ENCODE data around the gene HSPB7.
"Not testable (repeated sequence)": the region's sequence is repeated elsewhere in the genome, so short reads cannot be mapped to it uniquely, and the experiment has no call there.

Gene HSPB7

GRCh38 chr1:16017461-16018303 lies at the start of gene HSPB7:
HSPB7 (minus strand) TSS chr1:16018043; CDS start chr1:16017963, 80 bp downstream.
- Mint-ChIP-seq H3K9me3 (no peaks in the 10 kb centered on the region), H3K36me3 (ENCODE audit: low read depth) (no peaks in the 10 kb centered on the region), H3K4me1 (ENCODE audit: low read depth) (peaks cover 14% of the 10 kb centered on the region), H3K4me3 (no peak within 1 kb of the TSS), H3K27me3 (no peaks in the 10 kb centered on the region), H3K27ac (no peak within 1 kb of the TSS)

- Mint-ChIP-seq H3K27ac (no peak overlapping the region), H3K4me1 (ENCODE audit: low read depth) (peaks cover 4% of the 10 kb centered on the region), H3K4me3 (no peak overlapping the region), H3K36me3 (ENCODE audit: low read depth) (no peaks in the 10 kb centered on the region), H3K9me3 (no peaks in the 10 kb centered on the region), H3K27me3 (peaks cover 21% of the 10 kb centered on the region)
Measured at GRCh38 chr1:16067127-16067768, 49.4 kb upstream of the HSPB7 start.

GRCh38 chr1:16066245-16066644 lies 48.4 kb upstream of the HSPB7 start:
- no peaks in the 10 kb centered on the region for H3K36me3 Mint-ChIP-seq (ENCODE audit: low read depth)
- no peaks in the 10 kb centered on the region for H3K9me3 Mint-ChIP-seq
- H3K27me3 Mint-ChIP-seq = peaks cover 15% of the 10 kb centered on the region
- no peak overlapping the region for H3K27ac Mint-ChIP-seq
- no peak overlapping the region for H3K4me3 Mint-ChIP-seq
- peaks cover 4% of the 10 kb centered on the region for H3K4me1 Mint-ChIP-seq (ENCODE audit: low read depth)

DNA sequence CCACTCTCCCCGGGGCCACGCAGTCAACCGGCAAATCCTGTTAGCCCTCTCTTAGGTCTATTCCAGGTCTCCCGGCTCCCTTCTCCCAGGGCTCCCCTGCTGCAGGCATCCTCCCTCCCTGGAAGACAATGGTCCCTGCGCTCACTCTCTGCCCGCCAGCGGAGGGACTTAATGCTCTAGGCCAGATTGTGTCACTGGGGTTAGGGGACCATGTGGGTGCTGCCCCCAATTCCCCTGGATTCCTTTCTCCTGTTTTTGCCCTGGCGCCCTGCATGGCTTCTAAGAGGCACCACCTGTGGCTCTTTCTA lies 47.4 kb upstream of the HSPB7 start:
- Mint-ChIP-seq H3K9me3 (no peaks in the 10 kb centered on the region), H3K4me1 (ENCODE audit: low read depth) (peaks cover 3% of the 10 kb centered on the region), H3K27ac (no peak overlapping the region), H3K36me3 (ENCODE audit: low read depth) (no peaks in the 10 kb centered on the region), H3K27me3 (peaks cover 13% of the 10 kb centered on the region), H3K4me3 (no peak overlapping the region)

GRCh38 chr1:16064536-16065268 lies 46.9 kb upstream of the HSPB7 start:
- no peaks in the 10 kb centered on the region for H3K9me3 Mint-ChIP-seq
- H3K27ac Mint-ChIP-seq = no peak overlapping the region
- no peaks in the 10 kb centered on the region for H3K36me3 Mint-ChIP-seq (ENCODE audit: low read depth)
- H3K4me3 Mint-ChIP-seq = no peak overlapping the region
- H3K4me1 Mint-ChIP-seq (ENCODE audit: low read depth) = no peaks in the 10 kb centered on the region
- H3K27me3 Mint-ChIP-seq = peaks cover 13% of the 10 kb centered on the region

GRCh38 chr1:16063921-16064320 lies 46.1 kb upstream of the HSPB7 start:
- Mint-ChIP-seq H3K4me3 (no peak overlapping the region), H3K9me3 (no peaks in the 10 kb centered on the region), H3K27ac (no peak overlapping the region), H3K4me1 (ENCODE audit: low read depth) (no peaks in the 10 kb centered on the region), H3K27me3 (peaks cover 13% of the 10 kb centered on the region), H3K36me3 (ENCODE audit: low read depth) (no peaks in the 10 kb centered on the region)

DNA sequence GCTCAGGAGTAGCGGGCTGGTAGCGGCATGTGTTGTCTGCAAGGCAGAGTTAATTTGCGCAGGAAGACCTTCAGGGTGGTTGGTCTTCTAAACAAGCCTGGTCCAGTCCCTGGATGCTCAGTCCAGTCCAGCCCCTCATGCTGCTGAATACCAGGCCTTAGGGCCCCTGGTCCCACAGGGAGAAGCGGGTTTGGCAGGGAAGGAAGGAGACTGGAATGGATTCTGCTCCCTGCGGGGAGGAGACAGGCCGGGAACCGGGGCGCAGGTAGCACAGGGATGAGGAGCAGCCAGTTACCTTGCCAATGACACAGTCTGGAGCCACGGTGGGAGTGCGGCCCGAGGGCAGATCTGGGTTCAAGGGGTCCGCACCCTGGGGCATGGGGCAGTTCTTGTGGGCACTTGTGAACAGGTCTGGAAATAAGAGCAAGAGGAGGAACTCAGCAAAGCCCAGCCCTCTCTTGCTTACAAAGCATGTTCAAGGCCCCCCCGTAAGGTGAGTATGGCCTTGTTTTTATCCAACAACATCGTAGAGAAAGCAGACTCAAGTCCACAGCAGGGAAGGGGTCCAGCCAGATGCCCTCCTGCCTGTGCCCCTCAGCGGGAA lies 45.5 kb upstream of the HSPB7 start:
- Mint-ChIP-seq H3K4me1 (ENCODE audit: low read depth) (no peaks in the 10 kb centered on the region), H3K4me3 (no peak overlapping the region), H3K36me3 (ENCODE audit: low read depth) (no peaks in the 10 kb centered on the region), H3K27me3 (peaks cover 13% of the 10 kb centered on the region), H3K9me3 (no peaks in the 10 kb centered on the region), H3K27ac (no peak overlapping the region)

GRCh38 chr1:16062687-16063075 lies 44.8 kb upstream of the HSPB7 start:
- H3K27me3 Mint-ChIP-seq = peaks cover 13% of the 10 kb centered on the region
- H3K27ac Mint-ChIP-seq; H3K36me3 Mint-ChIP-seq (ENCODE audit: low read depth); H3K4me3 Mint-ChIP-seq; H3K9me3 Mint-ChIP-seq; H3K4me1 Mint-ChIP-seq (ENCODE audit: low read depth): not testable (repeated sequence)

GRCh38 chr1:16061989-16062686 lies 44.3 kb upstream of the HSPB7 start:
- peaks cover 13% of the 10 kb centered on the region for H3K27me3 Mint-ChIP-seq
- H3K36me3 Mint-ChIP-seq (ENCODE audit: low read depth); H3K9me3 Mint-ChIP-seq; H3K4me3 Mint-ChIP-seq; H3K4me1 Mint-ChIP-seq (ENCODE audit: low read depth); H3K27ac Mint-ChIP-seq: not testable (repeated sequence)

GRCh38 chr1:16061266-16061665 lies 43.4 kb upstream of the HSPB7 start:
- no peaks in the 10 kb centered on the region for H3K4me1 Mint-ChIP-seq (ENCODE audit: low read depth)

DNA sequence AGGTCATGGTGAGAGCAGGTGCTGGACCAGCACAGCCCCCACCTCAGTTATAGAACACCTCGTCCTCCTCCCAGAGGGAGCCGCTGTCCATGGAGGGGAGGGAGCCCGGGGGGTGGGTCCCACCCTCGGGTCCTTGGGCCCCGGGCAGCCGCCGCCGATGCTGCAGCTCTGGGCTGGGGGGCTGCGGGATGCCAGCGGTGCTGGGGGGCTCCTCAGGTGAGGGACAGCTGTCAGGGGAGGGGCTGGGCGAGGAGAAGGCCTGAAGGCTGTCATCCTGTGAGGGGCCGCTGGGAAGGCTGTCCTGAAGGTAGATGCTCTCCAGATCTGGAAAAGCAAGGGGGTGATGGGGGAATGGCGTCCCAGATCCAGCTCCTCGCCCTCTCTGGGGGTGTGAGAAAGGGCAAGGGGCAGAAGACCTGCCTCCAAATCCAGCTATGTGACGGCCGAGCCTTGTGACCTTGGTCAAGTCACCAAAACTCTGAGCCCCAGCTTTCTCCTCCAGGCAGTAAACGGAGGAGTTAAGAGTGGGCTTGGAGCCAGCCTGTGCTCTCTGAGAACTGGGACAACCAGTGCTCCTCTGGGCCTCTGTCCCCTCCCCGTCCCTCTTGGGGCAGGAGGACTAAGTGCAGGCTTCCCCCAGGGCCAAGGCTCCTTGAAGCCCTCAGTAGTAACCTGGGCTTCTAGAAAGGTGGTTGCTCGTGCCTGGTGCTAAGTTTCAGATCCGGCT lies 40.7 kb upstream of the HSPB7 start:
- H3K4me3 Mint-ChIP-seq; H3K4me1 Mint-ChIP-seq (ENCODE audit: low read depth); H3K9me3 Mint-ChIP-seq; H3K36me3 Mint-ChIP-seq (ENCODE audit: low read depth); H3K27me3 Mint-ChIP-seq; H3K27ac Mint-ChIP-seq: not testable (repeated sequence)

More at GRCh38 chr1:16061266-16061665, 43.4 kb upstream of the HSPB7 start:
- Mint-ChIP-seq H3K9me3 (no peaks in the 10 kb centered on the region), H3K27me3 (peaks cover 13% of the 10 kb centered on the region), H3K27ac (no peak overlapping the region), H3K36me3 (ENCODE audit: low read depth) (no peaks in the 10 kb centered on the region), H3K4me3 (no peak overlapping the region)

DNA sequence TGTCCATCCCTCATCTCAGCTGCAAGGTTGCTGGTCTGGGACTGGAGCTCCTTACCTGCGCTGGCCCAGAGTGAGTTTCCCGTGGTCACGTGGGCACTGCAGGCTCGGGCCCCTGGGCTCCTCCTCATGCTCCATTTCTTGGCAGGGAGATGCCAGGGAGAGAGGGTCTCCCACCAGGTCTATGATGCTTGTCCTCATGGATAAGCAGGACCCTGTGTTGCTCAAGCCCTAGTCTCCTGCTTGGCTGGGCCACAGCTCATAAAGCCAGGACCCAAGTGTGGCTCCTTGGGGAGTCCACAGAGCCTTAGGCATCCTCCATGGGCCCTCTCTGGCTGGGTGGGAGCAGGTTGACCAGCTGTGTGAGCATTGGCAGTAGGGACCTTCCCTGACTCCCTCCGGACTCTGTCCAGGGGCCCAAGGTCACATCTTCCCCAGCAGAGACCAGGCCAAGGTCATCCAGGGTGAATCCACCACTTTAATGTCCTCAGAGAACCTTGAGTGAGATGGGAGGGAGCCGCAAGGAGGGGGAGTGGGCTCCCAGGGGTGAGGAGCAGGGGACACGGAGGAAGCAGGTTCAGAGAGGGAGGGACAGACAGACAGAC lies 39.6 kb upstream of the HSPB7 start:
- not testable (repeated sequence) for H3K9me3 Mint-ChIP-seq; H3K36me3 Mint-ChIP-seq (ENCODE audit: low read depth); H3K4me3 Mint-ChIP-seq; H3K27ac Mint-ChIP-seq; H3K27me3 Mint-ChIP-seq; H3K4me1 Mint-ChIP-seq (ENCODE audit: low read depth)

- H3K4me3 Mint-ChIP-seq; H3K27me3 Mint-ChIP-seq; H3K9me3 Mint-ChIP-seq; H3K36me3 Mint-ChIP-seq (ENCODE audit: low read depth); H3K27ac Mint-ChIP-seq; H3K4me1 Mint-ChIP-seq (ENCODE audit: low read depth): not testable (repeated sequence)
Measured at GRCh38 chr1:16056521-16056912, 38.7 kb upstream of the HSPB7 start.
